Left lung (tissue), 10 donors: ENCODE data around the gene HYCC2. TPM values are rescaled to one million over a fixed set of nuclear protein-coding genes. Genes with fewer than 3 reads are reported as not detected.

Experiments
- ATAC-seq: fragments of 200-7000 bp; cut with Tn5 transposase; one replicate; pipeline ENCODE4 v1.9.1; 2020; ENCODE audit warnings: moderate library complexity
- DNase-seq, 4 donors: peaks; one replicate each; pipeline ENCODE4 v3.0.0-alpha.2; 2013 to 2020
- H3K27ac ChIP-seq, 2 donors: fragments of 200-600 bp; sonication (generic) in 1 of 2; one replicate each; pipeline versions ENCODE4 v1.5.0 to v1.8.0; 2020 to 2021
- H3K27me3 ChIP-seq, 2 donors: fragments of 200-600 bp; sonication (generic) in 1 of 2; one replicate each; pipeline versions ENCODE4 v1.5.0 to v1.8.0; 2020 to 2021
- H3K36me3 ChIP-seq, 2 donors: fragments of 200-600 bp; sonication (generic) in 1 of 2; one replicate each; pipeline versions ENCODE4 v1.5.0 to v1.8.0; 2020 to 2021
- H3K4me1 ChIP-seq, 2 donors: fragments of 200-600 bp; one replicate each; pipeline ENCODE4 v1.8.0; 2021
- H3K4me3 ChIP-seq, 2 donors: fragments of 200-600 bp; sonication (generic) in 1 of 2; one replicate each; pipeline versions ENCODE4 v1.5.0 to v1.8.0; 2020 to 2021; ENCODE audit warnings: mild to moderate bottlenecking in 1 of 2
- H3K9me3 ChIP-seq, 2 donors: fragments of 200-600 bp; sonication (generic) in 1 of 2; one replicate each; pipeline versions ENCODE4 v1.5.0 to v1.8.0; 2020 to 2021
- CTCF ChIP-seq, 2 donors: fragments of 200-600 bp; sonication (generic) in 1 of 2; IDR thresholded peaks; one replicate each; pipeline versions ENCODE4 v1.5.0 to v1.8.0; 2021; ENCODE audit warnings: antibody characterized with exemption in 2 of 2
- intact Hi-C, 2 donors: fragments of 100-400 bp; cut with DNase I; formaldehyde crosslinking; loops; one replicate each; pipeline versions ENCODE4 v1.11.2 to v1.14.2; 2022
- polyA plus RNA-seq, 6 donors: library from polyadenylated mRNA; unstranded; fragments of 120-200 nt; gene quantifications; one replicate each; pipeline ENCODE4 v1.2.1, GENCODE V29; 2013; ENCODE audit not compliant: insufficient read length in 6 of 6
- total RNA-seq, 2 donors: library from RNA; stranded (reverse); fragmentation: NEBNext Ultra II Directional; extraction: Animal tissue kit (Norgen Biotek cat#: 25700); gene quantifications; one replicate each; pipeline ENCODE4 v1.2.1, GENCODE V29; 2021
- donor health status: DM: no; HTN: yes; CAD: no.
- donor health status: DM: no; HTN: no; CAD: no.

The HYCC2 gene
- total and polyA plus RNA-seq, 8 donors: 13.4 to 37.9 (median 14.9) TPM

GRCh38 chr2:201024518-201024917, 47.0 kb downstream of the HYCC2 start:
- no peak for TF ChIP-seq CTCF (IDR thresholded peaks at IDR 0.05)
- peaks cover 0 to 24% of the 10 kb centered on the region in 2 donors for H3K36me3 ChIP-seq
- H3K4me3 ChIP-seq: no peak overlapping the region
- no peaks in the 10 kb centered on the region for H3K9me3 ChIP-seq
- DNase-seq (no peak), ATAC-seq (no peak)
- intact Hi-C loops: no loop called here
- H3K27ac ChIP-seq: no peak overlapping the region
- H3K4me1 ChIP-seq: no peaks in the 10 kb centered on the region
- H3K27me3 ChIP-seq: no peaks in the 10 kb centered on the region

- intact Hi-C loops: no loop called here
- H3K27ac ChIP-seq: no peak overlapping the region
- no peaks in the 10 kb centered on the region for H3K27me3 ChIP-seq
- DNase-seq: no peak
- no peak overlapping the region for H3K4me3 ChIP-seq
- ATAC-seq: no peak
- H3K36me3 ChIP-seq: peaks cover 0 to 39% of the 10 kb centered on the region in 2 donors
- no peaks in the 10 kb centered on the region for H3K4me1 ChIP-seq
- TF ChIP-seq CTCF (IDR thresholded peaks at IDR 0.05): no peak
- H3K9me3 ChIP-seq: no peaks in the 10 kb centered on the region
These were observed 49.6 kb downstream of the HYCC2 start for GRCh38 chr2:201021914-201022313.

Other genes starting within 250 kb of the HYCC2 start
- gene CLK1, start 207.0 kb downstream of the HYCC2 start, total RNA-seq: 10 to 100 TPM; 75.9 to 91.2 TPM
- 100 to 1,000 TPM; 280 to 423 (median 328) TPM for gene CLK1, start 207.0 kb downstream of the HYCC2 start, polyA plus RNA-seq
- gene PPIL3, start 182.6 kb downstream of the HYCC2 start, total RNA-seq: 10 to 100 TPM; 26.0 to 31.0 TPM
- gene PPIL3, start 182.6 kb downstream of the HYCC2 start, polyA plus RNA-seq: 100 to 1,000 TPM in 1 of 6 donors, 10 to 100 TPM in 5; 62.2 to 100 (median 95.8) TPM
- 10 to 100 TPM; 18.4 to 26.2 TPM for gene NIF3L1, start 182.3 kb downstream of the HYCC2 start, total RNA-seq
- gene NIF3L1, start 182.3 kb downstream of the HYCC2 start, polyA plus RNA-seq: 10 to 100 TPM; 29.8 to 37.1 (median 33.2) TPM
- gene ORC2, start 108.0 kb downstream of the HYCC2 start, total RNA-seq: 10 to 100 TPM; 25.6 to 35.0 TPM
- 10 to 100 TPM; 32.2 to 46.1 (median 39.4) TPM for gene ORC2, start 108.0 kb downstream of the HYCC2 start, polyA plus RNA-seq
- gene NDUFB3, start 330 bp upstream of the HYCC2 start, total RNA-seq: 10 to 100 TPM; 92.1 to 92.9 TPM
- 10 to 100 TPM; 58.2 to 69.3 (median 64.3) TPM for gene NDUFB3, start 330 bp upstream of the HYCC2 start, polyA plus RNA-seq
- gene CFLAR, start 44.5 kb upstream of the HYCC2 start, total RNA-seq: 100 to 1,000 TPM; 278 to 327 TPM
- 100 to 1,000 TPM in 4 of 6 donors, 10 to 100 TPM in 2; 93.3 to 103 (median 101) TPM for gene CFLAR, start 44.5 kb upstream of the HYCC2 start, polyA plus RNA-seq
- gene CASP10, start 111.5 kb upstream of the HYCC2 start, total RNA-seq: 10 to 100 TPM; 30.3 to 31.5 TPM
- 10 to 100 TPM; 14.6 to 21.2 (median 16.4) TPM for gene CASP10, start 111.5 kb upstream of the HYCC2 start, polyA plus RNA-seq
- 10 to 100 TPM; 26.3 to 40.4 TPM for gene CASP8, start 188.9 kb upstream of the HYCC2 start, total RNA-seq
- 10 to 100 TPM; 19.2 to 25.0 (median 21.5) TPM for gene CASP8, start 188.9 kb upstream of the HYCC2 start, polyA plus RNA-seq